Esophagus squamous epithelium (tissue), 4 donors: Measurements from ENCODE around the gene TMCC2.

Source experiments
- CTCF ChIP-seq, 6 experiments: fragments of 450-650 bp in 4 of 6; fragments of 200-600 bp in 2 of 6; sonication (generic) in 2 of 6; IDR thresholded peaks; one replicate each; pipeline ENCODE4 v1.5.1; 2016 to 2019; ENCODE audit warnings: antibody characterized with exemption in 6 of 6, mild to moderate bottlenecking in 4 of 6, moderate library complexity in 4 of 6
- POLR2A ChIP-seq, 4 donors: fragments of 450-650 bp; IDR thresholded peaks; one replicate each; pipeline ENCODE4 v1.6.1; 2017; ENCODE audit warnings: antibody characterized with exemption in 4 of 4, mild to moderate bottlenecking in 4 of 4, moderate library complexity in 3 of 4

GRCh38 chr1:205191622-205192021 lies 36.1 kb upstream of the TMCC2 start:
- no peak for TF ChIP-seq CTCF (IDR thresholded peaks at IDR 0.05)
- TF ChIP-seq POLR2A (IDR thresholded peaks at IDR 0.05): no peak
